Measurements from ENCODE around the gene FXN. TPM values are rescaled to one million over a fixed set of nuclear protein-coding genes. Genes with fewer than 3 reads are reported as not detected.

The FXN gene
- total RNA-seq, 4 donors from 2014 or later, result 0.17 to 5.6 (median 3.0) TPM

- TF ChIP-seq POLR2A (IDR thresholded peaks at IDR 0.05), result no peak
- no peak for TF ChIP-seq CTCF (IDR thresholded peaks at IDR 0.05)
- intact Hi-C loops (cut with DNase I; ENCODE audit: low total_unique reads), result no loop called here
- H3K4me3 ChIP-seq (ENCODE audit: low read depth, poor library complexity, severe bottlenecking), result no peak overlapping the region
- WGBS, 2 donors, result 39 to 58% methylated on average over 1 of the region's 1 CpG
- DNase-seq (ENCODE audit: low spot score in 2 of 2), result peak in 1 of 2 donors; percentile 9
These were observed 80.1 kb downstream of the FXN start for GRCh38 chr9:69115621-69116020.

GRCh38 chr9:69118656-69119055, 83.1 kb downstream of the FXN start:
- no peak overlapping the region for H3K4me3 ChIP-seq (ENCODE audit: low read depth, poor library complexity, severe bottlenecking)
- TF ChIP-seq CTCF (IDR thresholded peaks at IDR 0.05), result no peak
- TF ChIP-seq POLR2A (IDR thresholded peaks at IDR 0.05), result no peak
- WGBS, 2 donors, result 81 to 86% methylated on average over 11 of the region's 11 CpGs
- peak in 1 of 2 donors; percentile 9 for DNase-seq (ENCODE audit: low spot score in 2 of 2)
- intact Hi-C loops (cut with DNase I; ENCODE audit: low total_unique reads), result no loop called here

- DNase-seq (ENCODE audit: low spot score in 2 of 2), result peak; percentile 63 to 93
These were observed 85.0 kb downstream of the FXN start for GRCh38 chr9:69120380-69121154.

GRCh38 chr9:69121155-69122081, 85.9 kb downstream of the FXN start:
- intact Hi-C loops (cut with DNase I; ENCODE audit: low total_unique reads), result loop anchor here (10.0 kb wide), 1 partner anchor 53 kb away; the partner anchor contains the start of gene TJP2
- peak overlapping the region; percentile 74 for H3K4me3 ChIP-seq (ENCODE audit: low read depth, poor library complexity, severe bottlenecking)
- no peak for TF ChIP-seq POLR2A (IDR thresholded peaks at IDR 0.05)
- no peak for TF ChIP-seq CTCF (IDR thresholded peaks at IDR 0.05)
- DNase-seq (ENCODE audit: low spot score in 2 of 2), result peak; percentile 28 to 88
- 1% methylated on average over 63 to 82 of the region's 86 CpGs for WGBS, 2 donors

More at GRCh38 chr9:69120380-69121154, 85.0 kb downstream of the FXN start:
- TF ChIP-seq CTCF (IDR thresholded peaks at IDR 0.05), result no peak
- no peak for TF ChIP-seq POLR2A (IDR thresholded peaks at IDR 0.05)
- intact Hi-C loops (cut with DNase I; ENCODE audit: low total_unique reads), result loop anchor here (10.0 kb wide), 1 partner anchor 54 kb away; the partner anchor contains the start of gene TJP2
- WGBS, 2 donors, result 34 to 40% methylated on average over 27 of the region's 27 CpGs
- peak overlapping the region; percentile 74 for H3K4me3 ChIP-seq (ENCODE audit: low read depth, poor library complexity, severe bottlenecking)

- DNase-seq (ENCODE audit: low spot score in 2 of 2), result peak; percentile 35 to 92
- TF ChIP-seq CTCF (IDR thresholded peaks at IDR 0.05), result no peak
- no peak for TF ChIP-seq POLR2A (IDR thresholded peaks at IDR 0.05)
- intact Hi-C loops (cut with DNase I; ENCODE audit: low total_unique reads), result loop anchor here (10.0 kb wide), 1 partner anchor 53 kb away; the partner anchor contains the start of gene TJP2
- peak overlapping the region; percentile 74 for H3K4me3 ChIP-seq (ENCODE audit: low read depth, poor library complexity, severe bottlenecking)
- WGBS, 2 donors, result 1% methylated on average over 27 to 28 of the region's 28 CpGs
These were observed 86.6 kb downstream of the FXN start for GRCh38 chr9:69122082-69122548.
